HepG2 (cell line): ENCODE results near the gene PAQR7. TPM values are rescaled to one million over a fixed set of nuclear protein-coding genes. Genes with fewer than 3 reads are reported as not detected.

Source experiments
- HDAC2 ChIP-seq: sonication (generic); formaldehyde crosslinking; IDR thresholded peaks from 2 replicates; pipeline ENCODE4 v1.4.0; 2020; ENCODE audit warnings: missing genetic modification reagents
- HMG20A ChIP-seq: IDR thresholded peaks from 2 replicates; pipeline ENCODE4 v1.6.1; 2016; ENCODE audit warnings: borderline replicate concordance
- MAFF ChIP-seq: IDR thresholded peaks from 2 replicates; pipeline ENCODE4 v1.6.1; 2011; ENCODE audit warnings: low read depth, low read length, improper control_type of control experiment
- MBNL3 ChIP-seq: fragments of 250-450 bp; sonication (Bioruptor Pico); conservative IDR thresholded peaks from 2 replicates; pipeline ENCODE4 v1.8.0; 2022; ENCODE audit warnings: mild to moderate bottlenecking, inconsistent platforms
- NR2F6 ChIP-seq, 2 experiments: IDR thresholded peaks; 2 replicates each; pipeline ENCODE4 v1.6.1; 2016; ENCODE audit warnings: antibody characterized with exemption in 1 of 2, mild to moderate bottlenecking in 1 of 2
- PLRG1 ChIP-seq: fragments of 450-650 bp; conservative IDR thresholded peaks from 2 replicates; pipeline ENCODE4 v1.6.1; 2016
- PPARG ChIP-seq: conservative IDR thresholded peaks from 2 replicates; pipeline ENCODE4 v1.6.1; 2016; ENCODE audit warnings: missing biosample characterization, missing genetic modification reagents
- RXRB ChIP-seq: IDR thresholded peaks from 2 replicates; pipeline ENCODE4 v1.6.1; 2016; ENCODE audit warnings: borderline replicate concordance, missing genetic modification reagents, missing compliant biosample characterization
- SP5 ChIP-seq: IDR thresholded peaks from 2 replicates; pipeline ENCODE4 v1.6.1; 2016; ENCODE audit warnings: low read depth, borderline replicate concordance
- ZC3H4 ChIP-seq: sonication (generic); formaldehyde crosslinking; IDR thresholded peaks from 2 replicates; pipeline ENCODE4 v1.4.0; 2020; ENCODE audit warnings: missing genetic modification reagents, borderline replicate concordance
- ZNF335 ChIP-seq: sonication (generic); formaldehyde crosslinking; IDR thresholded peaks from 2 replicates; pipeline ENCODE4 v1.4.0; 2020; ENCODE audit warnings: missing genetic modification reagents
- ZNF496 ChIP-seq: sonication (generic); formaldehyde crosslinking; IDR thresholded peaks from 2 replicates; pipeline ENCODE4 v1.8.1; 2023; ENCODE audit warnings: mild to moderate bottlenecking, moderate library complexity, missing genetic modification reagents; ENCODE audit not compliant: insufficient replicate concordance
- ZNF788 ChIP-seq: sonication (generic); formaldehyde crosslinking; IDR thresholded peaks from 2 replicates; pipeline ENCODE4 v1.5.0; 2020; ENCODE audit warnings: mild to moderate bottlenecking, missing genetic modification reagents, borderline replicate concordance
- ZNF790 ChIP-seq: sonication (generic); formaldehyde crosslinking; IDR thresholded peaks from 2 replicates; pipeline ENCODE4 v1.8.0; 2022; ENCODE audit warnings: missing genetic modification reagents, mild to moderate bottlenecking, borderline replicate concordance
- polyA plus RNA-seq, 8 experiments: library from polyadenylated mRNA; depleted of rRNA in 3 of 8; stranded (reverse) in 7 of 8; unstranded in 1 of 8; fragments of >200 nt; fragmentation: Illumina TruSeq in 4 of 8; extraction: Trizol in 4 of 8; gene quantifications; 2 replicates each; pipeline versions ENCODE4 v1.2.1 to v1.2.3, GENCODE V29; 2011 to 2016; ENCODE audit warnings: low read depth in 4 of 8, missing spikeins in 1 of 8, mixed read lengths in 1 of 8; ENCODE audit not compliant: insufficient read depth in 1 of 8
- total RNA-seq, 5 experiments: library from RNA; depleted of rRNA; stranded (reverse); fragments of >200 nt; fragmentation: Illumina TruSeq; extraction: Trizol; gene quantifications; 2 replicates each; pipeline ENCODE4 v1.2.3, GENCODE V29; 2016; ENCODE audit warnings: low read depth in 1 of 5
- TF ChIP-seq, protein P1 (sequence below): sonication (generic); formaldehyde crosslinking; IDR thresholded peaks from 2 replicates; pipeline ENCODE4 v1.4.0; 2020; ENCODE audit warnings: missing genetic modification reagents, borderline replicate concordance
- TF ChIP-seq, protein P2 (sequence below): sonication (generic); formaldehyde crosslinking; IDR thresholded peaks from 2 replicates; pipeline ENCODE4 v1.4.0; 2020; ENCODE audit warnings: missing genetic modification reagents
- TF ChIP-seq, protein P3 (sequence below): sonication (generic); formaldehyde crosslinking; conservative IDR thresholded peaks from 2 replicates; pipeline ENCODE4 v1.5.0; 2020; ENCODE audit warnings: missing genetic modification reagents
- TF ChIP-seq, protein P4 (sequence below): sonication (generic); formaldehyde crosslinking; IDR thresholded peaks from 2 replicates; pipeline ENCODE4 v1.4.0; 2020; ENCODE audit warnings: mild to moderate bottlenecking, missing genetic modification reagents
- TF ChIP-seq, protein P5 (sequence below): sonication (generic); formaldehyde crosslinking; conservative IDR thresholded peaks from 2 replicates; pipeline ENCODE4 v1.4.0; 2020; ENCODE audit warnings: missing genetic modification reagents

PAQR7 gene
- total and polyA plus RNA-seq, 2 of the 13 experiments (the other 11 are each of a cell fraction or from before 2014, with no cell fraction given): 13.2 to 16.6 TPM

DNA sequence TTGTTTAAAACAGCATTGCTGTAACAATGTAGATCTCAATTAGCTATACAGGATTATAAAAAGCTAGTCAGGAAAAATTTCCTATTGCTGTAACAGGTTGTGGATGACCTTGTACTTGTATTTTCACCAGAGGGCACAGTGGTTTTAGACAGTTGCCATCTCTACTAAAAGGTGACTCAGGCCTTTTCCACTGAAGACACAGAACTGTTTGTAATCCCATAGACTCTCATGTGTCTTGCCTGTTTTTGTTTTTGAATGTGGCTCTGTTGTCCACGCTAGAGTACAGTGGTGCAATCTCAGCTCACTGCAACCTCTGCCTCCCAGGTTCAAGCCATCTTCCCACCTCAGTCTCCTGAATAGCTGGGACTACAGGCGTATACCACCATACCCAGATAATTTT lies 49.9 kb downstream of the PAQR7 start (continued):
- TF ChIP-seq, protein P1, sequence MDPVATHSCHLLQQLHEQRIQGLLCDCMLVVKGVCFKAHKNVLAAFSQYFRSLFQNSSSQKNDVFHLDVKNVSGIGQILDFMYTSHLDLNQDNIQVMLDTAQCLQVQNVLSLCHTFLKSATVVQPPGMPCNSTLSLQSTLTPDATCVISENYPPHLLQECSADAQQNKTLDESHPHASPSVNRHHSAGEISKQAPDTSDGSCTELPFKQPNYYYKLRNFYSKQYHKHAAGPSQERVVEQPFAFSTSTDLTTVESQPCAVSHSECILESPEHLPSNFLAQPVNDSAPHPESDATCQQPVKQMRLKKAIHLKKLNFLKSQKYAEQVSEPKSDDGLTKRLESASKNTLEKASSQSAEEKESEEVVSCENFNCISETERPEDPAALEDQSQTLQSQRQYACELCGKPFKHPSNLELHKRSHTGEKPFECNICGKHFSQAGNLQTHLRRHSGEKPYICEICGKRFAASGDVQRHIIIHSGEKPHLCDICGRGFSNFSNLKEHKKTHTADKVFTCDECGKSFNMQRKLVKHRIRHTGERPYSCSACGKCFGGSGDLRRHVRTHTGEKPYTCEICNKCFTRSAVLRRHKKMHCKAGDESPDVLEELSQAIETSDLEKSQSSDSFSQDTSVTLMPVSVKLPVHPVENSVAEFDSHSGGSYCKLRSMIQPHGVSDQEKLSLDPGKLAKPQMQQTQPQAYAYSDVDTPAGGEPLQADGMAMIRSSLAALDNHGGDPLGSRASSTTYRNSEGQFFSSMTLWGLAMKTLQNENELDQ (CRISPR knock-in tag): no peak
- TF ChIP-seq, protein P2, sequence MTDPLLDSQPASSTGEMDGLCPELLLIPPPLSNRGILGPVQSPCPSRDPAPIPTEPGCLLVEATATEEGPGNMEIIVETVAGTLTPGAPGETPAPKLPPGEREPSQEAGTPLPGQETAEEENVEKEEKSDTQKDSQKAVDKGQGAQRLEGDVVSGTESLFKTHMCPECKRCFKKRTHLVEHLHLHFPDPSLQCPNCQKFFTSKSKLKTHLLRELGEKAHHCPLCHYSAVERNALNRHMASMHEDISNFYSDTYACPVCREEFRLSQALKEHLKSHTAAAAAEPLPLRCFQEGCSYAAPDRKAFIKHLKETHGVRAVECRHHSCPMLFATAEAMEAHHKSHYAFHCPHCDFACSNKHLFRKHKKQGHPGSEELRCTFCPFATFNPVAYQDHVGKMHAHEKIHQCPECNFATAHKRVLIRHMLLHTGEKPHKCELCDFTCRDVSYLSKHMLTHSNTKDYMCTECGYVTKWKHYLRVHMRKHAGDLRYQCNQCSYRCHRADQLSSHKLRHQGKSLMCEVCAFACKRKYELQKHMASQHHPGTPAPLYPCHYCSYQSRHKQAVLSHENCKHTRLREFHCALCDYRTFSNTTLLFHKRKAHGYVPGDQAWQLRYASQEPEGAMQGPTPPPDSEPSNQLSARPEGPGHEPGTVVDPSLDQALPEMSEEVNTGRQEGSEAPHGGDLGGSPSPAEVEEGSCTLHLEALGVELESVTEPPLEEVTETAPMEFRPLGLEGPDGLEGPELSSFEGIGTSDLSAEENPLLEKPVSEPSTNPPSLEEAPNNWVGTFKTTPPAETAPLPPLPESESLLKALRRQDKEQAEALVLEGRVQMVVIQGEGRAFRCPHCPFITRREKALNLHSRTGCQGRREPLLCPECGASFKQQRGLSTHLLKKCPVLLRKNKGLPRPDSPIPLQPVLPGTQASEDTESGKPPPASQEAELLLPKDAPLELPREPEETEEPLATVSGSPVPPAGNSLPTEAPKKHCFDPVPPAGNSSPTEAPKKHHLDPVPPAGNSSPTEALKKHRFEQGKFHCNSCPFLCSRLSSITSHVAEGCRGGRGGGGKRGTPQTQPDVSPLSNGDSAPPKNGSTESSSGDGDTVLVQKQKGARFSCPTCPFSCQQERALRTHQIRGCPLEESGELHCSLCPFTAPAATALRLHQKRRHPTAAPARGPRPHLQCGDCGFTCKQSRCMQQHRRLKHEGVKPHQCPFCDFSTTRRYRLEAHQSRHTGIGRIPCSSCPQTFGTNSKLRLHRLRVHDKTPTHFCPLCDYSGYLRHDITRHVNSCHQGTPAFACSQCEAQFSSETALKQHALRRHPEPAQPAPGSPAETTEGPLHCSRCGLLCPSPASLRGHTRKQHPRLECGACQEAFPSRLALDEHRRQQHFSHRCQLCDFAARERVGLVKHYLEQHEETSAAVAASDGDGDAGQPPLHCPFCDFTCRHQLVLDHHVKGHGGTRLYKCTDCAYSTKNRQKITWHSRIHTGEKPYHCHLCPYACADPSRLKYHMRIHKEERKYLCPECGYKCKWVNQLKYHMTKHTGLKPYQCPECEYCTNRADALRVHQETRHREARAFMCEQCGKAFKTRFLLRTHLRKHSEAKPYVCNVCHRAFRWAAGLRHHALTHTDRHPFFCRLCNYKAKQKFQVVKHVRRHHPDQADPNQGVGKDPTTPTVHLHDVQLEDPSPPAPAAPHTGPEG: no peak
- TF ChIP-seq, protein P3, sequence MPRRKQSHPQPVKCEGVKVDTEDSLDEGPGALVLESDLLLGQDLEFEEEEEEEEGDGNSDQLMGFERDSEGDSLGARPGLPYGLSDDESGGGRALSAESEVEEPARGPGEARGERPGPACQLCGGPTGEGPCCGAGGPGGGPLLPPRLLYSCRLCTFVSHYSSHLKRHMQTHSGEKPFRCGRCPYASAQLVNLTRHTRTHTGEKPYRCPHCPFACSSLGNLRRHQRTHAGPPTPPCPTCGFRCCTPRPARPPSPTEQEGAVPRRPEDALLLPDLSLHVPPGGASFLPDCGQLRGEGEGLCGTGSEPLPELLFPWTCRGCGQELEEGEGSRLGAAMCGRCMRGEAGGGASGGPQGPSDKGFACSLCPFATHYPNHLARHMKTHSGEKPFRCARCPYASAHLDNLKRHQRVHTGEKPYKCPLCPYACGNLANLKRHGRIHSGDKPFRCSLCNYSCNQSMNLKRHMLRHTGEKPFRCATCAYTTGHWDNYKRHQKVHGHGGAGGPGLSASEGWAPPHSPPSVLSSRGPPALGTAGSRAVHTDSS: no peak
- TF ChIP-seq RXRB (CRISPR knock-in tag) (no peak), ZNF335 (CRISPR knock-in tag) (no peak), MBNL3 (CRISPR knock-in tag) (no peak), ZNF788 (CRISPR knock-in tag) (no peak), SP5 (CRISPR knock-in tag) (no peak), ZNF790 (no peak), MAFF (peak; percentile 43; the same call in 1 of the 2 replicates), PLRG1 (no peak), ZC3H4 (no peak), PPARG (CRISPR knock-in tag) (0 out of 2 replicates have a peak, but pooled peaks have one; percentile 9), HDAC2 (CRISPR knock-in tag) (no peak), NR2F6 (IDR thresholded peaks at IDR 0.05) (no peak), NR2F6 (CRISPR knock-in tag; IDR thresholded peaks at IDR 0.05) (no peak), HMG20A (CRISPR knock-in tag) (peak; percentile 48; the same call in 1 of the 2 replicates), ZNF496 (CRISPR knock-in tag) (no peak)
- TF ChIP-seq, protein P4, sequence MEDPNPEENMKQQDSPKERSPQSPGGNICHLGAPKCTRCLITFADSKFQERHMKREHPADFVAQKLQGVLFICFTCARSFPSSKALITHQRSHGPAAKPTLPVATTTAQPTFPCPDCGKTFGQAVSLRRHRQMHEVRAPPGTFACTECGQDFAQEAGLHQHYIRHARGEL (CRISPR knock-in tag): no peak
- TF ChIP-seq, protein P5, sequence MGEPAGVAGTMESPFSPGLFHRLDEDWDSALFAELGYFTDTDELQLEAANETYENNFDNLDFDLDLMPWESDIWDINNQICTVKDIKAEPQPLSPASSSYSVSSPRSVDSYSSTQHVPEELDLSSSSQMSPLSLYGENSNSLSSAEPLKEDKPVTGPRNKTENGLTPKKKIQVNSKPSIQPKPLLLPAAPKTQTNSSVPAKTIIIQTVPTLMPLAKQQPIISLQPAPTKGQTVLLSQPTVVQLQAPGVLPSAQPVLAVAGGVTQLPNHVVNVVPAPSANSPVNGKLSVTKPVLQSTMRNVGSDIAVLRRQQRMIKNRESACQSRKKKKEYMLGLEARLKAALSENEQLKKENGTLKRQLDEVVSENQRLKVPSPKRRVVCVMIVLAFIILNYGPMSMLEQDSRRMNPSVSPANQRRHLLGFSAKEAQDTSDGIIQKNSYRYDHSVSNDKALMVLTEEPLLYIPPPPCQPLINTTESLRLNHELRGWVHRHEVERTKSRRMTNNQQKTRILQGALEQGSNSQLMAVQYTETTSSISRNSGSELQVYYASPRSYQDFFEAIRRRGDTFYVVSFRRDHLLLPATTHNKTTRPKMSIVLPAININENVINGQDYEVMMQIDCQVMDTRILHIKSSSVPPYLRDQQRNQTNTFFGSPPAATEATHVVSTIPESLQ (CRISPR knock-in tag): no peak
